ENCODE results near the gene CARM1.
A peak's percentile ranks its signal among the peaks of the same experiment; 100 is the strongest.
"Not testable (repeated sequence)": the region's sequence is repeated elsewhere in the genome, so short reads cannot be mapped to it uniquely, and the experiment has no call there.

Gene CARM1

GRCh38 chr19:10929402-10929794 is 58.0 kb downstream of the CARM1 start:
- Histone ChIP-seq H3K4me1 (ENCODE audit: control insufficient read depth in 2 of 2, insufficient read depth in 2 of 2, low read length in 2 of 2) (peaks cover 18% of the 10 kb centered on the region in 2 donors), H3K9me3 (ENCODE audit: control insufficient read depth in 2 of 2, low read length in 2 of 2) (no peaks in the 10 kb centered on the region), H3K27ac (ENCODE audit: low read depth in 2 of 2, low read length in 2 of 2) (peak overlapping the region in 1 of 2 donors; percentile 77), H3K36me3 (ENCODE audit: control insufficient read depth in 2 of 2, insufficient read depth in 2 of 2, low read length in 2 of 2) (peaks cover 6 to 7% of the 10 kb centered on the region in 2 donors), H3K4me3 (ENCODE audit: low read length in 2 of 2) (peak overlapping the region; percentile 82 to 84), H3K27me3 (ENCODE audit: control insufficient read depth in 2 of 2, insufficient read depth in 2 of 2, low read length in 2 of 2) (no peaks in the 10 kb centered on the region), H3K9ac (ENCODE audit: low read depth in 1 of 2, low read length in 2 of 2) (peak overlapping the region; percentile 61 to 83)

- H3K4me1 ChIP-seq (ENCODE audit: control insufficient read depth in 2 of 2, insufficient read depth in 2 of 2, low read length in 2 of 2) = peaks cover 3 to 9% of the 10 kb centered on the region in 2 donors
- H3K9me3 ChIP-seq (ENCODE audit: control insufficient read depth in 2 of 2, low read length in 2 of 2) = no peaks in the 10 kb centered on the region
- no peaks in the 10 kb centered on the region for H3K27me3 ChIP-seq (ENCODE audit: control insufficient read depth in 2 of 2, insufficient read depth in 2 of 2, low read length in 2 of 2)
- no peak overlapping the region for H3K4me3 ChIP-seq (ENCODE audit: low read length in 2 of 2)
- H3K9ac ChIP-seq (ENCODE audit: low read depth in 1 of 2, low read length in 2 of 2) = no peak overlapping the region
- H3K36me3 ChIP-seq (ENCODE audit: control insufficient read depth in 2 of 2, insufficient read depth in 2 of 2, low read length in 2 of 2) = no peaks in the 10 kb centered on the region
- H3K27ac ChIP-seq (ENCODE audit: low read depth in 2 of 2, low read length in 2 of 2) = no peak overlapping the region
Measured at GRCh38 chr19:10935371-10936059, 64.2 kb downstream of the CARM1 start.

GRCh38 chr19:10936661-10937084 is 65.3 kb downstream of the CARM1 start:
- H3K9me3 ChIP-seq (ENCODE audit: control insufficient read depth in 2 of 2, low read length in 2 of 2) = no peaks in the 10 kb centered on the region
- H3K36me3 ChIP-seq (ENCODE audit: control insufficient read depth in 2 of 2, insufficient read depth in 2 of 2, low read length in 2 of 2) = no peaks in the 10 kb centered on the region
- peak overlapping the region in 1 of 2 donors; percentile 41 for H3K9ac ChIP-seq (ENCODE audit: low read depth in 1 of 2, low read length in 2 of 2)
- no peak overlapping the region for H3K27ac ChIP-seq (ENCODE audit: low read depth in 2 of 2, low read length in 2 of 2)
- H3K27me3 ChIP-seq (ENCODE audit: control insufficient read depth in 2 of 2, insufficient read depth in 2 of 2, low read length in 2 of 2) = no peaks in the 10 kb centered on the region
- peaks cover 3 to 9% of the 10 kb centered on the region in 2 donors for H3K4me1 ChIP-seq (ENCODE audit: control insufficient read depth in 2 of 2, insufficient read depth in 2 of 2, low read length in 2 of 2)
- peak overlapping the region in 1 of 2 donors; percentile 41 for H3K4me3 ChIP-seq (ENCODE audit: low read length in 2 of 2)

GRCh38 chr19:10941649-10942048 is 70.3 kb downstream of the CARM1 start:
- Histone ChIP-seq H3K4me1 (ENCODE audit: control insufficient read depth in 2 of 2, insufficient read depth in 2 of 2, low read length in 2 of 2) (peaks cover 7 to 15% of the 10 kb centered on the region in 2 donors), H3K27ac (ENCODE audit: low read depth in 2 of 2, low read length in 2 of 2) (peak overlapping the region in 1 of 2 donors; percentile 45)
- H3K9ac ChIP-seq (ENCODE audit: low read depth in 1 of 2, low read length in 2 of 2); H3K36me3 ChIP-seq (ENCODE audit: control insufficient read depth in 2 of 2, insufficient read depth in 2 of 2, low read length in 2 of 2); H3K4me3 ChIP-seq (ENCODE audit: low read length in 2 of 2); H3K27me3 ChIP-seq (ENCODE audit: control insufficient read depth in 2 of 2, insufficient read depth in 2 of 2, low read length in 2 of 2); H3K9me3 ChIP-seq (ENCODE audit: control insufficient read depth in 2 of 2, low read length in 2 of 2): not testable (repeated sequence)

- H3K9ac ChIP-seq (ENCODE audit: low read depth in 1 of 2, low read length in 2 of 2); H3K9me3 ChIP-seq (ENCODE audit: control insufficient read depth in 2 of 2, low read length in 2 of 2); H3K27me3 ChIP-seq (ENCODE audit: control insufficient read depth in 2 of 2, insufficient read depth in 2 of 2, low read length in 2 of 2); H3K27ac ChIP-seq (ENCODE audit: low read depth in 2 of 2, low read length in 2 of 2); H3K4me3 ChIP-seq (ENCODE audit: low read length in 2 of 2); H3K36me3 ChIP-seq (ENCODE audit: control insufficient read depth in 2 of 2, insufficient read depth in 2 of 2, low read length in 2 of 2): not testable (repeated sequence)
- H3K4me1 ChIP-seq (ENCODE audit: control insufficient read depth in 2 of 2, insufficient read depth in 2 of 2, low read length in 2 of 2) = peaks cover 7 to 15% of the 10 kb centered on the region in 2 donors
Measured at GRCh38 chr19:10943412-10943811, 72.1 kb downstream of the CARM1 start.

- no peak overlapping the region for H3K9ac ChIP-seq (ENCODE audit: low read depth in 1 of 2, low read length in 2 of 2)
- H3K36me3 ChIP-seq (ENCODE audit: control insufficient read depth in 2 of 2, insufficient read depth in 2 of 2, low read length in 2 of 2) = no peaks in the 10 kb centered on the region
- H3K4me3 ChIP-seq (ENCODE audit: low read length in 2 of 2) = no peak overlapping the region
- H3K27ac ChIP-seq (ENCODE audit: low read depth in 2 of 2, low read length in 2 of 2) = no peak overlapping the region
- H3K9me3 ChIP-seq (ENCODE audit: control insufficient read depth in 2 of 2, low read length in 2 of 2) = no peaks in the 10 kb centered on the region
- no peaks in the 10 kb centered on the region for H3K27me3 ChIP-seq (ENCODE audit: control insufficient read depth in 2 of 2, insufficient read depth in 2 of 2, low read length in 2 of 2)
- peaks cover 5% of the 10 kb centered on the region in 2 donors for H3K4me1 ChIP-seq (ENCODE audit: control insufficient read depth in 2 of 2, insufficient read depth in 2 of 2, low read length in 2 of 2)
Measured at GRCh38 chr19:10945264-10945663, 73.9 kb downstream of the CARM1 start.

GRCh38 chr19:10946958-10947657 is 75.8 kb downstream of the CARM1 start:
- no peaks in the 10 kb centered on the region for H3K36me3 ChIP-seq (ENCODE audit: control insufficient read depth in 2 of 2, insufficient read depth in 2 of 2, low read length in 2 of 2)
- H3K27ac ChIP-seq (ENCODE audit: low read depth in 2 of 2, low read length in 2 of 2) = no peak overlapping the region

GRCh38 chr19:10952809-10953208 is 81.5 kb downstream of the CARM1 start:
- H3K27ac ChIP-seq (ENCODE audit: low read depth in 2 of 2, low read length in 2 of 2) = peak overlapping the region; percentile 75 to 77
- H3K27me3 ChIP-seq (ENCODE audit: control insufficient read depth in 2 of 2, insufficient read depth in 2 of 2, low read length in 2 of 2) = no peaks in the 10 kb centered on the region
- peak overlapping the region in 1 of 2 donors; percentile 8 for H3K9ac ChIP-seq (ENCODE audit: low read depth in 1 of 2, low read length in 2 of 2)
- no peak overlapping the region for H3K4me3 ChIP-seq (ENCODE audit: low read length in 2 of 2)
- H3K9me3 ChIP-seq (ENCODE audit: control insufficient read depth in 2 of 2, low read length in 2 of 2) = no peaks in the 10 kb centered on the region
- H3K36me3 ChIP-seq (ENCODE audit: control insufficient read depth in 2 of 2, insufficient read depth in 2 of 2, low read length in 2 of 2) = no peaks in the 10 kb centered on the region
- H3K4me1 ChIP-seq (ENCODE audit: control insufficient read depth in 2 of 2, insufficient read depth in 2 of 2, low read length in 2 of 2) = peaks cover 10 to 12% of the 10 kb centered on the region in 2 donors

More at GRCh38 chr19:10946958-10947657, 75.8 kb downstream of the CARM1 start:
- no peaks in the 10 kb centered on the region for H3K27me3 ChIP-seq (ENCODE audit: control insufficient read depth in 2 of 2, insufficient read depth in 2 of 2, low read length in 2 of 2)
- H3K4me1 ChIP-seq (ENCODE audit: control insufficient read depth in 2 of 2, insufficient read depth in 2 of 2, low read length in 2 of 2) = peaks cover 1 to 2% of the 10 kb centered on the region in 2 donors
- no peak overlapping the region for H3K4me3 ChIP-seq (ENCODE audit: low read length in 2 of 2)
- no peaks in the 10 kb centered on the region for H3K9me3 ChIP-seq (ENCODE audit: control insufficient read depth in 2 of 2, low read length in 2 of 2)
- no peak overlapping the region for H3K9ac ChIP-seq (ENCODE audit: low read depth in 1 of 2, low read length in 2 of 2)

GRCh38 chr19:10959277-10959968 is 88.1 kb downstream of the CARM1 start:
- H3K36me3 ChIP-seq (ENCODE audit: control insufficient read depth in 2 of 2, insufficient read depth in 2 of 2, low read length in 2 of 2); H3K9me3 ChIP-seq (ENCODE audit: control insufficient read depth in 2 of 2, low read length in 2 of 2); H3K27ac ChIP-seq (ENCODE audit: low read depth in 2 of 2, low read length in 2 of 2); H3K27me3 ChIP-seq (ENCODE audit: control insufficient read depth in 2 of 2, insufficient read depth in 2 of 2, low read length in 2 of 2): not testable (repeated sequence)
- Histone ChIP-seq H3K4me3 (ENCODE audit: low read length in 2 of 2) (peak overlapping the region; percentile 74 to 82), H3K9ac (ENCODE audit: low read depth in 1 of 2, low read length in 2 of 2) (peak overlapping the region in 1 of 2 donors; percentile 85), H3K4me1 (ENCODE audit: control insufficient read depth in 2 of 2, insufficient read depth in 2 of 2, low read length in 2 of 2) (peaks cover 10 to 11% of the 10 kb centered on the region in 2 donors)
